Peyer's patch (tissue), 4 donors: ENCODE measurements around the gene JAK3.

ENCODE experiments used
- POLR2A ChIP-seq, 2 donors: fragments of 450-650 bp; IDR thresholded peaks; one replicate each; pipeline ENCODE4 v1.5.1; 2017; ENCODE audit warnings: antibody characterized with exemption in 2 of 2, mild to moderate bottlenecking in 2 of 2, moderate library complexity in 2 of 2
- TF ChIP-seq, protein P1 (sequence below), 6 experiments: fragments of 450-650 bp in 4 of 6; fragments of 200-600 bp in 2 of 6; sonication (generic) in 1 of 6; IDR thresholded peaks; one replicate each; pipeline ENCODE4 v1.5.1; 2017 to 2019; ENCODE audit warnings: antibody characterized with exemption in 6 of 6, mild to moderate bottlenecking in 3 of 6, moderate library complexity in 1 of 6

DNA sequence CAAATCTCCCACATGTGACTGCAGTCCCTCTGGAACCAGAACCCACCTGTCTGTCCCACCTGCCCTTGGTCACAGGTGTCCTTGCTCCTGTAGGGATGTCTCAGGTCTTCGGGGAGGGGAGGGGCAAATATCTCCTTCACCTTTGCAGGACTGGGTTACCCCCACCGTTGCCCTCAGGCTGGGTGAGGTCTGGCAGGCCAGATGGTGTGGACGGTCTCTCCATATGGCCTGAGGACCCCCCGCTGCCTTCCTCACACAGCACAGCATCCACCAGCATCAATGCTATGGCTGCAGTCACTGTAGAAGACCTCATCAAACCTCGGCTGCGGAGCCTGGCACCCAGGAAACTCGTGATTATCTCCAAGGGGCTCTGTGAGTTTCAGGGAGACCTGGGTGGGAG lies 33.9 kb upstream of the JAK3 start:
- TF ChIP-seq, protein P1, sequence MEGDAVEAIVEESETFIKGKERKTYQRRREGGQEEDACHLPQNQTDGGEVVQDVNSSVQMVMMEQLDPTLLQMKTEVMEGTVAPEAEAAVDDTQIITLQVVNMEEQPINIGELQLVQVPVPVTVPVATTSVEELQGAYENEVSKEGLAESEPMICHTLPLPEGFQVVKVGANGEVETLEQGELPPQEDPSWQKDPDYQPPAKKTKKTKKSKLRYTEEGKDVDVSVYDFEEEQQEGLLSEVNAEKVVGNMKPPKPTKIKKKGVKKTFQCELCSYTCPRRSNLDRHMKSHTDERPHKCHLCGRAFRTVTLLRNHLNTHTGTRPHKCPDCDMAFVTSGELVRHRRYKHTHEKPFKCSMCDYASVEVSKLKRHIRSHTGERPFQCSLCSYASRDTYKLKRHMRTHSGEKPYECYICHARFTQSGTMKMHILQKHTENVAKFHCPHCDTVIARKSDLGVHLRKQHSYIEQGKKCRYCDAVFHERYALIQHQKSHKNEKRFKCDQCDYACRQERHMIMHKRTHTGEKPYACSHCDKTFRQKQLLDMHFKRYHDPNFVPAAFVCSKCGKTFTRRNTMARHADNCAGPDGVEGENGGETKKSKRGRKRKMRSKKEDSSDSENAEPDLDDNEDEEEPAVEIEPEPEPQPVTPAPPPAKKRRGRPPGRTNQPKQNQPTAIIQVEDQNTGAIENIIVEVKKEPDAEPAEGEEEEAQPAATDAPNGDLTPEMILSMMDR (IDR thresholded peaks at IDR 0.05), result no peak
- no peak for TF ChIP-seq POLR2A (IDR thresholded peaks at IDR 0.05)
